ENCODE data around the gene DGCR2. TPM values are rescaled to one million over a fixed set of nuclear protein-coding genes. Genes with fewer than 3 reads are reported as not detected.

DGCR2 gene
- total and polyA plus RNA-seq, 5 experiments from 2014 or later: 29.5 to 66.6 (median 61.8) TPM

DNA sequence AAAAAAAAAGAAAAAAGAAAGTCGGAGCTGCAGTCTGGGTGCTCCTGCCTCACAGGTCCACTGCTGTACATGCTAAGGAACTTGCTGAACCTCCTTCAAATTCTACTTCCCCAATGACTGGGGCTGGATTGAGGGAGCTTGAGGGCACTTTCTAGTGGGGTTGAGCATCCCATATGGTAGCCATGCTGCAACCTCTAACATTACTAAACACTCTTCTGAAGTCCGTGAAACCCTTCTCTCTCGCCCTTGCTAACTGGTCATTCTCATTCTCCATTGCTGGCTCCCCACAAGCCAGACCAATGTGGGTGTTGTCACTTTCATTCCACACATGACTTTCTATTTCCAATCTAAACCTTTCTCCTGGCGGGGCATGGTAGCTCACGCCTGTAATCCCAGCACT, 21.0 kb upstream of the DGCR2 start:
- Mint-ChIP-seq H3K27me3 (peaks cover 0 to 14% (median 0%) of the 10 kb centered on the region in 5 donors), H3K4me1 (peaks cover 14 to 36% (median 23%) of the 10 kb centered on the region in 4 donors), H3K27ac (peak overlapping the region in 5 of 10 donors; percentile 32 to 99 (median 97)), H3K36me3 (peaks cover 0 to 39% (median 3%) of the 10 kb centered on the region in 3 donors), H3K9me3 (peaks cover 0 to 2% (median 0%) of the 10 kb centered on the region in 9 donors), H3K4me3 (peak overlapping the region; percentile 96 to 100 (median 99))
- ATAC-seq (no peak), DNase-seq (no peak)
- POLR2A ChIA-PET: interaction anchor here (0.9 to 2.0 kb wide), 6 partner anchors 9 to 304 kb away, joined by 3 to 18 read pairs (median 7); partner anchors contain the start of genes C22orf39, DGCR2 and SLC25A1

- Mint-ChIP-seq H3K9me3 (peaks cover 0 to under 1% (median 0%) of the 10 kb centered on the region in 9 donors), H3K4me1 (peaks cover 14 to 38% (median 23%) of the 10 kb centered on the region in 4 donors), H3K4me3 (peak overlapping the region in 8 of 10 donors; percentile 19 to 98 (median 38)), H3K36me3 (peaks cover 0 to 40% (median 5%) of the 10 kb centered on the region in 3 donors), H3K27ac (no peak overlapping the region), H3K27me3 (peaks cover 0 to 14% (median 0%) of the 10 kb centered on the region in 5 donors)
- POLR2A ChIA-PET: interaction anchor here (0.9 kb wide), 1 partner anchor 19 kb away, joined by 4 read pairs; no protein-coding TSS in a partner anchor
- no peak for DNase-seq
- ATAC-seq: no peak
Observed at GRCh38 chr22:19142394-19142793, 20.2 kb upstream of the DGCR2 start.

- POLR2A ChIA-PET: no interaction called here
Observed at GRCh38 chr22:19139974-19140373, 17.8 kb upstream of the DGCR2 start.

GRCh38 chr22:19139001-19139356, 16.8 kb upstream of the DGCR2 start:
- Mint-ChIP-seq H3K27ac (no peak overlapping the region), H3K36me3 (peaks cover 0 to 67% (median 8%) of the 10 kb centered on the region in 3 donors), H3K27me3 (no peaks in the 10 kb centered on the region), H3K4me3 (no peak overlapping the region), H3K9me3 (no peaks in the 10 kb centered on the region), H3K4me1 (peaks cover 9 to 29% (median 16%) of the 10 kb centered on the region in 4 donors)
- ATAC-seq: no peak
- no peak for DNase-seq
- POLR2A ChIA-PET: interaction anchor here (1.3 kb wide), 1 partner anchor 17 kb away, joined by 4 read pairs; the partner anchor contains the start of gene DGCR2

More at GRCh38 chr22:19139974-19140373, 17.8 kb upstream of the DGCR2 start:
- ATAC-seq (no peak), DNase-seq (no peak)
- peak overlapping the region in 1 of 10 donors; percentile 43 for H3K27ac Mint-ChIP-seq
- H3K27me3 Mint-ChIP-seq: no peaks in the 10 kb centered on the region
- H3K4me3 Mint-ChIP-seq: no peak overlapping the region
- H3K4me1 Mint-ChIP-seq: peaks cover 18 to 38% (median 24%) of the 10 kb centered on the region in 4 donors
- H3K9me3 Mint-ChIP-seq: no peaks in the 10 kb centered on the region
- H3K36me3 Mint-ChIP-seq: peaks cover 0 to 60% (median 8%) of the 10 kb centered on the region in 3 donors

DNA sequence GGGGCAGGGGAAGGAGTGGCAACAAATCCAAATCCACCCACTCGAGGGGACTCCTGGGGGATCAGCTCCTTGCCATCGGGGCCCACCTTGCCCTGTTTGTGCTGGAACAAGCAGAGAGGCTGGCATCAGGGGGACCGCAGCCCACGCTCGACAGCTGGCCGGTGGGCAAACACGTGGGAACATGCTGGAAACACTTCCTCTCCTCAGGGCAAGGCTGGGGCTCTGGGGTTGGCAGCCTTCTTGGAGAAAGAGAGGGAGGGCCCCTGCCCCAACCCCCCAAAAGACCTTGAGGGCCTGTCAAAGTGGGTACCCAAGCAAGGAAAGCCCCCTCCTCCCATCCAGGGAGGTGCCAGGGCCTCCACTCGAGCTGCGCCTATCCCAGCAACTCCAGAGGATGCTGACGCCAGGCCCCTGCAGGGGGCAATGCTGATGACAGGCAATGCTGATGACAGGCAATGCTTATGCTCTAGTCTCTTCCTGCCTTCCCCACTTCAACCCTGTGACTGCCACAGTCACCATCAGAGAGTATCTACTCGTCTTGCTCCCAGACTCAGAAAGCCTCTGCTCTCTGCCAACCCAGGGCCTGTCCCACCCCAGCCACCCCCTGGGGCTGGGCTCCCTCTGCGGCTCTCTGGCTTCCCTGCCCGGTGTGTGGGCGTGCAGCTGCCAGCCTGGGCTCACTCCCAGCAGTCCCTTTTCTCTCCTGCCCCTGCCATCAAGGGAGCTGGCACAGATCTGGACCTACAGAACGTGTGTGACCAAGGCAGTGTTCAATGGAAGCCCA, 16.2 kb upstream of the DGCR2 start:
- peaks cover 0 to 71% (median 8%) of the 10 kb centered on the region in 3 donors for H3K36me3 Mint-ChIP-seq
- DNase-seq: no peak
- H3K4me1 Mint-ChIP-seq: peaks cover 3 to 25% (median 12%) of the 10 kb centered on the region in 4 donors
- H3K4me3 Mint-ChIP-seq: no peak overlapping the region
- no peak overlapping the region for H3K27ac Mint-ChIP-seq
- H3K9me3 Mint-ChIP-seq: no peaks in the 10 kb centered on the region
- POLR2A ChIA-PET: interaction anchor here (1.3 kb wide), 1 partner anchor 16 kb away, joined by 4 read pairs; the partner anchor contains the start of gene DGCR2
- no peaks in the 10 kb centered on the region for H3K27me3 Mint-ChIP-seq
- ATAC-seq: no peak

DNA sequence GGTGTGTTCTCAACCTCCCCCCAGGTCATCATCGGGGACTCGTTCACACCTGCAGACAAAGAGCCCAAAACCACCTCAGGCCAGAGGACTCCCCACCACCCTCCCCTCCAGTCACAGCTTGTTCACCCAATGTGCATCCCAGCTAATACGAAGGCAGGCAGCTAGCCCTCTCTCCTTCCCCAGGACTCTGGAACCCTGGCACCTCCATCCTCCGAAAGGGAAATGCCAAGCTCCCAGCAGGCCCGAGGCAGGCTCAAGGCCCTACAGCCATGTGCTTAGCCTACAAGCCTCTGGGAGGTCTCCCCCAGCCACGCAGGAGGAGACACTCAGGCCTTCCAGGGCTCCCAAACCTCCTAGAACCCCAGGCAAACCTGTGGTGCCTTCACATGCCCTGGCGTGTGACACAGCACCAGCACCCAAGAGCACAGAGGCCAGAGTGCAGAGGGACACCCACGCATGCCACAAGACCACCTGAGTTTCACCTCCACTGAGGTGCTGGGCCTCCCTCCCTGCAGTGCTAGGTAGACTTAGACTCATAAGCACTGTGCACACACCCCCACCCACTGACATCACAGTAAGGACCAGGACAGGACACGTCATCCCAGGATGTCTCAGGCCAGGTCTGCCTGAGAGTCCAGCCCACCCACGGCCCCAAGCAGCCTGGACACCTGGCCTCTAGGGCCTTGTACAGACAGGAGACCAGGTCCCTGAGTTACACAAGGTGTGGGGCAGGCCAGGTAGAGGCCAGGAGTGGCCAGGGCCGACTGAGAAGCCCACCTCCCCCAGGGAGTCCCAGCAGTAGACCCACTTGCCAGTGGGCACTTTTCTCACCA, 15.4 kb upstream of the DGCR2 start:
- peak overlapping the region in 4 of 10 donors; percentile 28 to 59 (median 48) for H3K27ac Mint-ChIP-seq
- no peak overlapping the region for H3K4me3 Mint-ChIP-seq
- peaks cover 0 to 77% (median 8%) of the 10 kb centered on the region in 3 donors for H3K36me3 Mint-ChIP-seq
- POLR2A ChIA-PET: interaction anchor here (1.3 kb wide), 1 partner anchor 15 kb away, joined by 4 read pairs; the partner anchor contains the start of gene DGCR2
- ATAC-seq (no peak), DNase-seq (no peak)
- no peaks in the 10 kb centered on the region for H3K9me3 Mint-ChIP-seq
- no peaks in the 10 kb centered on the region for H3K27me3 Mint-ChIP-seq
- H3K4me1 Mint-ChIP-seq: peaks cover 0 to 18% (median 8%) of the 10 kb centered on the region in 4 donors

DNA sequence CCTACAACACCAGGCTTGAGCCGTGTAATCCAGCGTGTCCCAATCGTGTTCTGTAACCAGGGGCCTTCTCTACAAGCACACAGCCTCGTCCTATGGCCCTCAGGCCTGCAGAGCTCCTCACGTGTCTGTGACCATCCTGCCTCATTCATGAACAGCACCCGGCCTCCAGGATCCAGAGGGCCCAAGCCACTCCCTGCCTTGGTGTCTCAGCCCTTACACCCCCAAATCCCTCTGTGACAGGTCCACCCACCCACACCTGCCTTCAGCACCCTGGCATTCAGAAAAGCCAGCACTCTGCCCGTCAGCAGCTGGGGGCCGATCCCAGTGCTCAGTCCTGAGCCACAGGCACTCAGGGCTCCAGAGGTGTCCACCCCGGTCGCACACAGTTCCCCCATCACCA, 14.7 kb upstream of the DGCR2 start:
- POLR2A ChIA-PET: no interaction called here
- H3K4me1 Mint-ChIP-seq: peaks cover 0 to 13% (median 7%) of the 10 kb centered on the region in 4 donors
- ATAC-seq: no peak

DNA sequence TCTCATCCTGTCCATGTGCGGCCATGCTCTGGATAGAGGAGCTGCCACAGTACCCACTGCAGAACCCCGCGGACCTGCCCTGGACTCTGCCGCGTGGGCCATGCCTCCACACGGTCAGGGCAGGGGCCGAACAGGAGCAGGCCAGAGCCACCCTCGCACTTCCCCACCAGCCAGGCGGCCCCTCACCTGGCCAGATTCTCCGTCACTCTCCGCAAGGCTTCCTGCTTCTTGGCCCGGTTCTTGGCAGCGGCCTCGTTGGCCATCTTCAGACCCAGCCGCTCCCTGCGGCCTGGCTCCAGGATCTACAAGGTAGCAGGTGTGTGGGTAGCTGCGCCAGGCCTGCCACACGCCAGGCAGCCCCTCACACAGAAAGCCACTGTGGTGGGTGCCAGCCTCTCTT, 12.7 kb upstream of the DGCR2 start:
- no peaks in the 10 kb centered on the region for H3K9me3 Mint-ChIP-seq
- POLR2A ChIA-PET: no interaction called here
- ATAC-seq (no peak), DNase-seq (no peak)
- H3K4me3 Mint-ChIP-seq: no peak overlapping the region
- peak overlapping the region in 1 of 10 donors; percentile 84 for H3K27ac Mint-ChIP-seq
- H3K36me3 Mint-ChIP-seq: peaks cover 0 to 61% (median 4%) of the 10 kb centered on the region in 3 donors
- no peaks in the 10 kb centered on the region for H3K27me3 Mint-ChIP-seq
- H3K4me1 Mint-ChIP-seq: peaks cover 0 to 4% (median 3%) of the 10 kb centered on the region in 4 donors

More for the DNA sequence above, 14.7 kb upstream of the DGCR2 start:
- no peak overlapping the region for H3K4me3 Mint-ChIP-seq
- no peaks in the 10 kb centered on the region for H3K9me3 Mint-ChIP-seq
- DNase-seq: no peak
- peak overlapping the region in 4 of 10 donors; percentile 37 to 82 (median 55) for H3K27ac Mint-ChIP-seq
- H3K36me3 Mint-ChIP-seq: peaks cover 0 to 75% (median 8%) of the 10 kb centered on the region in 3 donors
- H3K27me3 Mint-ChIP-seq: no peaks in the 10 kb centered on the region

GRCh38 chr22:19134176-19134831, 12.1 kb upstream of the DGCR2 start:
- POLR2A ChIA-PET: interaction anchor here (0.7 kb wide), 1 partner anchor 9 kb away, joined by 3 read pairs; no protein-coding TSS in a partner anchor
- Mint-ChIP-seq H3K36me3 (peaks cover 0 to 56% (median 4%) of the 10 kb centered on the region in 3 donors), H3K4me3 (no peak overlapping the region), H3K9me3 (no peaks in the 10 kb centered on the region), H3K27me3 (no peaks in the 10 kb centered on the region), H3K4me1 (peaks cover 0 to 8% (median 3%) of the 10 kb centered on the region in 4 donors), H3K27ac (peak overlapping the region in 1 of 10 donors; percentile 40)
- DNase-seq (no peak), ATAC-seq (no peak)

GRCh38 chr22:19133561-19133960, 11.3 kb upstream of the DGCR2 start:
- ATAC-seq (no peak), DNase-seq (no peak)
- POLR2A ChIA-PET: interaction anchor here (0.5 to 1.1 kb wide), 2 partner anchors 12 to 249 kb away, joined by 3 to 4 read pairs; partner anchors contain the start of gene DGCR2
- Mint-ChIP-seq H3K4me1 (peaks cover 0 to 9% (median 3%) of the 10 kb centered on the region in 4 donors), H3K27me3 (no peaks in the 10 kb centered on the region), H3K9me3 (no peaks in the 10 kb centered on the region), H3K4me3 (no peak overlapping the region), H3K27ac (peak overlapping the region in 1 of 10 donors; percentile 5), H3K36me3 (peaks cover 0 to 51% (median 4%) of the 10 kb centered on the region in 3 donors)

DNA sequence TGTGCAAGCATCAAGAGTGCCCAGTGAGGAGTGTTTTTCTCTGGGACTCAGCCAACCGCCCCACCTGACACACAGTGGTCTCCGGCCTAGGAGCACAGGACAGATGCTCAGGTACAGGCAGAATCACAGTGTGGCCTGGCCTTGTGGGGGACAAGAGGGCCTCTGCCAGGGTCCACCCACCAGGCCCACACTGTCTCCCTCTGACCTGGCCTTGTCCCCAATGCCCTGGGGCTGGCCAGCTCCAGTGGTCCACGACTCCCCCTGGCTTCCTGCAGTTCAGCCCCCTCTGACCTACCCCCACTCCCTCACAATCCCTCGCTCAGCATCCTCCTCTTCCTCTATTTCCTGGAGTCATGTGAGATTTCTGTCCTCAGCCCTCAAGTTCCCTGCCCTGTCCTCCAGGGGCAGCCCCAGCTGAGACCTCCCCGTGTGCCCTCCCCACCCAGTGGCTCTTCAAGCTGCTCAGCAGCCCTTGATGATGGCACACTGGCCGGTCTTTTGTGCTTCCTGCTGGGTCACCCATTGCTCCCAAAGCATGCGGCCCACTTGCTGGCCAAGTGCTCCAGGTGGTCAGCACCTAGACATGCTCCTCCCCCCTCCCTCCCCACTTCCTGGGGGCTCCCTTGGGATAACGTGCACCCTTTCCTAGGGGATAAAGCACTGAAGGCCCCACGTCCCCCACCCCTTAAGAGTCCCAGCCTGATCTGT, 10.6 kb upstream of the DGCR2 start:
- POLR2A ChIA-PET: interaction anchor here (0.5 to 1.1 kb wide), 2 partner anchors 11 to 1914 kb away, joined by 3 to 4 read pairs; partner anchors contain the start of genes ADA2 and DGCR2
- H3K27me3 Mint-ChIP-seq: no peaks in the 10 kb centered on the region
- no peak overlapping the region for H3K4me3 Mint-ChIP-seq
- DNase-seq (no peak), ATAC-seq (peak; percentile 19 to 23)
- H3K9me3 Mint-ChIP-seq: no peaks in the 10 kb centered on the region
- H3K4me1 Mint-ChIP-seq: peaks cover 0 to 9% (median 3%) of the 10 kb centered on the region in 4 donors
- peaks cover 0 to 50% (median 4%) of the 10 kb centered on the region in 3 donors for H3K36me3 Mint-ChIP-seq
- peak overlapping the region in 2 of 10 donors; percentile 60 to 73 for H3K27ac Mint-ChIP-seq
